Measurements from ENCODE around the gene COL5A3.

Gene COL5A3

DNA sequence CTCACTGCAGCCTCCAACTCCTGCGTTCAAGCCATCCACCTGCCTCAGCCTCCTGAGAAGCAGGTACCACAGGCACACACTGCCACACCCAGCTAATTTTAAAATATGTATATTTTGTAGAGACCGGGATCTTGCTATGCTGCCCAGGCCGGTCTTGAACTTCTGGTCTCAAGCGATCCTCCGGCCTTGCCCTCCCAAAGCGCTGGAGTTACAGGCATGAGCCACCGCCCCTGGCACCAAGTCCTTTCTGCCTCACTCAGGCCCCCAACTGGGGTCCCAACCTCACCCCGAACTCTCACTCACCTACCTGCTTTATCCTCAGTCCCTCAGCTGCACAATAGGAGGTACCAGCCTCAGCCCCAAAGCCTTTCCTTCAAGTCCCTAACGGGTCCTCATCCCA is 635 bp upstream of the COL5A3 start:
- FAIRE-seq = no peak

GRCh38 chr19:10009714-10010224 is 535 bp downstream of the COL5A3 start:
- no peak for FAIRE-seq

DNA sequence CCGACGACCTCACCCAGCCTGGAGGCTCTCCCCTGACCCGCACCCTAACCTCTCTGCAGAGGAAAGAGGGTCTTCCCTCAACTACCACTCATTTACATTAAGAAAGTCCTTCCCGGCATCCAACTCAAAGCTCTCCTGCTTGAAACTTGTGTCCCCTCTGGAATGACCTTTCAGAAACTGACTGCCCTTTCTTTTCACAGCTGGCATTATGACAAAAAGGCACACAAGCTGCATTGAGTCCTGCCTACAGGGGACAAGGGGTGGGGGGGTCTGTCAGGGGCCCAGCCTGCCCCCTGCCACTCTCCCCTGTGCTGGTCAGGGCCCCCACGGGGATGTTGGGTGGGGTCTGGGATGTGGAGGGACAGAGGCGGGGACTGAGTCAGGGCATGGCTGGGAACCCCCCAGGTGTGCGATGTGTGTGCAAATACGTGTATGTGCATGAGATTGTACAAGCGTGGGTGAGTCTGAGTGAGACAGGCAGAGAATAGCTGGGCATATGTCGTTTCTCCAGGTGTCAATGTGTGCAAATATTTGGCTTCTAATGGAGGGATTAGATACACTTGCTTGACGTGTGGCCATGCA is 2.0 kb downstream of the COL5A3 start:
- FAIRE-seq = no peak

DNA sequence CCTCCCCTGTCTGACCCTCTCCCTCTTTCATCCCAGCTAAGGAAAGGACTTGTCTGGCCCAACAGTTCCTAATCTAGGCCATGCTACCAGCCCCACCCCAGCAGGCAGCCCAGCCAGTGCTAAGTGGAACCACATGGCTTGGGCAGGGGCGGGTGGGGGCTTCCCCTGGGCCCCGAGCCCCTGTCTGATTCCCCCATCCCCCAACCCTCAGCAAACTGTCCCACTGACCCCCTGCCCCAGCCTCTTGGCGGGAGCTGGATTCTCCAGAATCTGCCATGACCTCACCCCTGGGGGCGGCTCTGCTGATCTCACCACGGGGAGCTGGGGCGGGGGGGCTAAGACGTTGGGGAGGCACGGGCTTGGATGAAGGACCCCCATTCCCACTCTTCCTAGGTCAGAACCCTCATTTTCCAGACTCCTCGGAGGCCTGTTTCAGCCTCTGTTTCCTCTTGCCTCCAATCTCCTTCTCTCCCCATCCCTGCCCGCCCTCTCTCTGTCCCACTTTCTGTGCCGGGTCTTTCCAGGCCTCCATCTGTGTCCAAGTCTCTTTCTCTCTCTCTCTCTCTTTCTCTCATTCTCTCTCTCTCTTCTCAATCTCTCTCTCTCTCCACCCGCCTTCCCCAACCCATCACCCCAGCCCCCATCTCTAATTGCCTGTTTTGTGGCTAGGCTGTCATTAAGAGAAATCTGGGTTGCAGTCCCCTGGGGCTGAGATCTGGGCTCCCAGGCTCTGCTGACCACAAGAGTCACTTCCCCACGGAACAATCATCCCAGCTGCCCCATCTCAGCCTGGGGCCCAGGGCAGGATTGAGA is 2.7 kb downstream of the COL5A3 start:
- no peak for FAIRE-seq

DNA sequence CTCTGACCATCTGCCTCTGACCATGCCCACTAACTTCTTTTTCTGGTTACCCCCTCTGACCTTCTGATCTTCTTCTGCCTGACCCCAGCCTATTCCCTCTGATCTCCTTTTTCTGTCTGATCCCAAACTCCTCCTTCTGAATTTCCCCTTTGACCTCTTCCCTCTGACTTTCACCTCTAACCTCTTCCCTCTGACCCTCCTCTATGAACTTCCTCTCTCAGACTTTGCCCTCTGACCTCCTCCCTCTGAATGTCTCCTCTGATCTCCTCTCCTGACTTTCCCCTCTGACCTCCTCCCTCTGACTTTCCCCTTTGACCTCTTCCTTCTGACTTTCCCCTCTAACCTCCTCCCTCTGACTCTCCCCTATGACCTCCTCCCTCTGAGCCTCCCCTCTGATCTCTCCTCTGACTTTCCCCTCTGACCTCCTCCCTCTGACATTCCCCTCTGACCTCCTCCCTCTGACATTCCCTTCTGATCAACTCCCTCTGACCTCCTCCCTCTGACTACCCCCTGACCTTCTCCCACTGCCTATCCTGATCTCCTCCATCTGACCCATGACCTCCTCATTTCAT is 3.5 kb downstream of the COL5A3 start:
- FAIRE-seq = no peak

DNA sequence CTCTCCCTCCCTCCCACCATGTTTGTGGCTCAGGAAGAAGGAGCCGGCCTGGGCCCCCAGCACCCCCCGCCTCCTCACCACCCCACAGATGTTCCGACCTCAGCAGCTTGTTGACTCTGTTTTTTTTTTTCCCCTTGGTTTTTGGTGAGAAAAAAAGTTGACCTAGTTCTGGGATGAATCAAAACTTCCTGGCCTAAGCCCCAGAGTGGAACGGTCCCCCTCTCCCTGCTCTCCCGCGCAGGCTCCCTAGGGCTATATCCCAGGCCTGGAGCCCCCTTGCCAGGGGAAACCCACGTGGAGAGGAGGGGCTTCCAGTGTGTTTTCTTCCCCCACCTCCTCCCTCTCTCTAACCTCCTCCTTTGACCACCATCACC is 4.0 kb downstream of the COL5A3 start:
- no peak for FAIRE-seq

- FAIRE-seq = no peak
Observed at GRCh38 chr19:10005632-10006334, 4.5 kb downstream of the COL5A3 start.

DNA sequence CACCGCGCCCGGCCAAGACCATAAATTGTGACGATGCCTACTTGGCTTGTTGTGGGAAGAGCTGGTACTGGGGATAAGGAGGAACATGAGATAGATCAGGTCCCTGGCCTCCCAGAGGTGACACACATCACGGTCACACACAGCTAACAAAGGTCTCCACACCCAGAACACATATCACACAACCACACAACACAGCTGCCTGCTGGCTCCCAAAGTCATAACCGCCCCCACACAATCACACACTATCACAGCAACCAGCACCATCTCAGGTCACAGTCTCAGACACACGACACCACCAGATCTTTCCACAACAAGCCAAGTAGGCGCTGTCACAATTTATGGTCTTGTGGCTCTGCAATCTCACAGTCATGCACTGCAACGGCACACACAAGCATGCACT is 5.7 kb downstream of the COL5A3 start:
- no peak for FAIRE-seq

DNA sequence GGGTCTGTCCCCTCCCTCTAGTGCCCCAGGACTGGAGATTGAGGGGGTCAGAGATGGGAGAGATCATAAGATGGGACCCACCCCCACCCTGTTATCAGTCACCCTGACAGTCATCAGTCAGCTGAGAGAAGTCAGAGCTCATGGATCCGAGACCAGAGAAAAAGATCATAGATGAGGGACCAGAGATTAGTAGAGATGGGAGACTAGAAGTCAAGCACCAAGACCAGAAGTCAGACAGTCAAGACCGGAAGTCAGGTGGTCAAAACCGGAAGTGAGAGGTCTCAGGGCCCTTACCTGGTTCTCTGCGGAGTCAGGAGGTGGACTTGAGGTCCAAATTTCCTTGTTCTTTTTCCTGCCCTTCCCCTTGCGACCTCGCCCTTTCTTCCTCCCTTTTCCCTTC is 7.0 kb downstream of the COL5A3 start:
- no peak for FAIRE-seq

DNA sequence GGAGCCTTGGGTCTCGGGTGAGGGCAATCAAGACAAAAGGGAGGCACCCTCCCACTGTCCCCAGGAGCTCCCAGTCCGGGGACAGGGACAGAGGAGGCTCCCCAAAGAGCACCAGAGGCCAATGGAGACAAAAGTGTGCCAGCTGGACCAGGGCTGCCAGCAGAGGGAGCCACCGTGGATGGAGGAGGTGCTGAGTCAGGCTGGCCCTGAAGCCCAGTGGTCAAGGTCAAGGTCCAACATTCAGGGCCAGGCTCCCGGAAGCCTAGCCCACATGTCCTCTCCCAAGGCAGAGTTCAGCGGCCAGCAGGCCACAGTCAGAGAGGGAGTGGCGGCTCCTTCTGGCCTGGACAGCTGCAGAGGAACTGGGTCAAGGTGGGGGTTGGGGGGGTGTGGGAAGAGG is 8.4 kb downstream of the COL5A3 start:
- no peak for FAIRE-seq

- FAIRE-seq = no peak
Observed at GRCh38 chr19:10000171-10000826, 10.0 kb downstream of the COL5A3 start.

DNA sequence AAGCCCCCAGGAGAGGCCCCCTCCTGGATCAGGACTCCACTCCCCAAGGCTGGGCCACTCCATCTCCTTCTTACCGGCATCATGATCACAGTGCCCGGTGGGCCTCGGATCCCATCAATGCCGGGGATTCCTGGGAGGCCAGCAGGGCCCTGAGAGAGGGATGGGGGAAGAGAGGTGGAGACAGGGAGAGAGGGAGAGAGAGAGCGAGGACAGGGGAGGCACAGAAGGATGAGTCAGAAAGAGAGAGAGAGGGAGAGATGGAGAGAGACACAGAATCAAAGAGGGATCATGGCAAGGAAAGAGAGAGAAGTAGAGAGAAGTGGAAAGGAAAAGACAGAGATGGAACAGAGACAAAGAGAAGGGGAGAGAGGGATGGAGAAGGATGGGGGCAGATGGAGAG is 13.8 kb downstream of the COL5A3 start:
- FAIRE-seq = no peak

DNA sequence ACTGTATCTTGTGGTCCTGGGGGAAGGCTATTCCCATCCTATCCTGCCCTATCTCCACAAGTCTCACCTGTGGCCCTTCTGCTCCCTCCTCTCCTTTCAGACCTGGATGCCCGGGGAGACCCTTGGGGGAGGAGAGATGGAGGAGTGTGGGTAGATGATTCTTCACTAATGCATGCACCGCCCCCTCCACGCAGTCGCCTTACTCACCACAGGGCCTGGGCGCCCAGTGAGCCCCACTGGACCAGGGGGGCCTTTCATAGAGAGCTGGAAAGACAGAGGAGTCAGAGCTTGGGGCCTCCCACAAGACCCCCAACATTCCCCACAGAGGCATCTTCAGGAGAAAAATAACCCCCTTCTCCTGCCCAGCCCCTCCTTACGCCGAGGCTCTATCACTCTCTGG is 14.3 kb downstream of the COL5A3 start:
- no peak for FAIRE-seq

DNA sequence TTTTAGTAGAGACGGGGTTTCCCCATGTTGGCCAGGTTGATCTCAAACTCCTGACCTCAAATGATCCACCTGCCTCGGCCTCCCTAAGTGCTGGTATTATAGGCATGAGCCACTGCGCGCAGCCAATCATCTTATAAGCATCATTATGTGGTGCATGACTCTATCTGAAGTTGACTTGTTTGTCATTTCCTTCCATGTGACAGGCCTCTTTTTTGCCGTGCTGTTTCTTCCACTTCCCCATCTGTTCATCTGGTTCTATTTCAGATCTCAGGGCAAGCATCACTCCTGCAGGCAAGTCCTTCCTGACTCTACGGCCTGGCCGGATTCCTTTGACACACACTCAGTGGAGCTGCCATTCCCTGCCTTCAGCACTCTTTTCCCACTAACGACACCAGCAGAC is 15.2 kb downstream of the COL5A3 start:
- FAIRE-seq = no peak

DNA sequence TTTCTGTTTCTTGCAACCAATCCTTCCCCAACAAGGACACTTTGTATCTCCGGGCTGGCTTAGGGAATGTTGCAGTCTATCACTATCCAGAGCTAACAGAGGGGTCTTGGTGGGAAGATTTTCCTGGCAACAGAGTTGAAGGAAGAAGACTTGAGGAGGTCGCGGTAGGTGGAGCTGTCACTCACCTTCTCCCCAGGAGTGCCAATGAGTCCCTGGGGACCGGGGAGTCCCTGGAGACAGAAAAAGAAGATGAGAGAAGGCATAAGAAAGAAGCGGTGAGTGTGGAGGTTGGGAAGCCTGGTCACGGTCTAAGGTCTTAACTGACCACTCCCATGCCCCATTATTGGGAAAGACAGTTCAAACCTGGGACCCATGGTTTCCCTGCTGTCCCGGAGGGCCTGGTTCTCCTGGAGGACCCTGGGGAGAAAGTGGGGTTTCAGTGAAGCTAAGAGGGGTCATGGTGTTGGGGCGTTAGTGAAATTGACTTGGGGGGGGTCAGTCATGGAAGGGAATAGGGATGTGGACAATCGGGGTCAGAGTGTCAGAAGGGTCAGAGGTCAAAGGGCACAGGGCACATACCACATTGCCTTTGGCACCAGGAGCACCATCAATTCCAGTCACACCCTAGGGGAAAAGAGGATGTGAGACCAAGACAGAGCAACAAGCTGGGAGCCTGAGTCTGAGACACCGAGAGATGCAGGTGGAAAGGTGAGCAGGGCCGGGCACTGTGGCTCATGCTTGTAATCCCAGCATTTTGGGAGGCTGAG is 18.7 kb downstream of the COL5A3 start:
- FAIRE-seq = no peak

GRCh38 chr19:9989504-9989903 is 20.8 kb downstream of the COL5A3 start:
- no peak for FAIRE-seq

GRCh38 chr19:9986787-9987281 is 23.5 kb downstream of the COL5A3 start:
- FAIRE-seq = no peak

DNA sequence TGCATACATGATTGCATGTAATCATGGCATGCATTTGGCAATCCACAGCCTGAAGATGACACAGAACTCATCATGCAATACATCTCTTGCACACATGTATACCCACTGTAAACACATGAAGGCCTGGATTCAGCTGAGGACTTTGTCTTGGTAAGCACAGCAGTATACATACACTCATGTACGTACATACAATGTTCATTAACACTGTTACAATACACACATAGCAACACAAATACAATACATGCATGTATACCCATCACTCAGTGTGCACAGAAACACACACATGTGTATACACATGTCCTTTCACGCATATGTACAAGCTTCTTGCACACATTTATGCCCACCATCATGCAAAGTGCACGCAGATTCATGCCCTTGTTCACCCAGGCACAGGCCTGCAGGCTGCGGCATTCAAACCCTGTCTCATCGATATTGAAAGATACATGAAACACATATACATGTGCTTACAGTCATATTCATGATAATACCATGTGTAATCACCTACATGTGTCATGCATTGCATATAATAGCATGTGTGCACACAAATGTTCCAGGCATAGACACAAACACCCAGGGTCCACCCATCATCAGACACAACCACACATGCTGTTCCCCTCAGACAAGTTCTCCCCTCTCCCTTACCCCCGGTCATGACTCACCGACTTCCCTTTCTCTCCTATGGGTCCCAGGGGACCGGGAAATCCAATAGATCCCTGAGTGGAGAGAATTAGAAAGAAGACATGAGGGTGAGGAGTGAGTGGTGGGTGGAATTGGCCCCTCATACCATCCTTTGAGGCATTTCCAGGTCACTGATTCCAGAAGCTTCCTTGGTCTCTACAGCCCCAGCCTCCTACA is 28.7 kb downstream of the COL5A3 start:
- FAIRE-seq = no peak

- FAIRE-seq = no peak
Observed at GRCh38 chr19:9972103-9972502, 38.2 kb downstream of the COL5A3 start.

DNA sequence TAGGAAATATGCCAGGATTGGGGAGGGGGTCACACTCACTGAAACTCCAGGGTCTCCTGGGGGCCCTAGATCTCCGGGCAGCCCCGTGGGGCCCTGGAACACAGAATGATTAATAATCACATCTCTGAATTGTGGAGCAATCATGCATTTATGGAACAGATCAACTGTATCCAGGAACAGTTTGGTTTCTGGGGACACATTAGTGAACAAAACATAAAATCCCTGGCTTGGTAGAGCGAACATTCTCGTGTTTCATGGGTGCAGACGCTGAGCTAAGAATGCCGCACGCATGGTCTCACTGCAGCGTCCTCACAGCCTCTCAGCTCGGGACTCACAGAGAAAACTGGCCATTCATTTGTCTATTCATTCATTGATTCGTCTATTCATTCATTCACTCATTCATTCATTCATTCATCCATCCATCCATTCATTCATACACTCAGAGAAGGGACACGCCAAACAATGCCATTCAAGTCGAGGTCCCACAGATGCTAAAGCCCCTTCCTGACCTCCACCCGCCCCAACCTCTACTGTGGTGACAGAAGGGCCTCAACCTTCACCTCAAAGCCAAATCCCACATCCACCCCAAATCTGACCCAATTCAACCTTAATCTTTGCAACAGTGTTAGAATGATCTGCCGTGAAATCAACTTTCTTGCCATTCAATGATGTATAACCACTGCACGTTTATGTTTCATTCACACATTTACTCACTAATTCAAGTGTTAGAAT is 39.0 kb downstream of the COL5A3 start:
- no peak for FAIRE-seq

All from colon (tissue), 2 donors.